ENCODE results near the gene CEP152. TPM values are rescaled to one million over a fixed set of nuclear protein-coding genes. Genes with fewer than 3 reads are reported as not detected.

CEP152 gene
- total and polyA plus RNA-seq, 9 of the 15 experiments (the other 6 are each of a cell fraction or from before 2014, with no cell fraction given) = 9.9 to 43.0 (median 23.6) TPM

- TF ChIP-seq UBTF (IDR thresholded peaks at IDR 0.05; ENCODE audit: borderline replicate concordance in 1 of 2, low read depth in 2 of 2, low read length in 2 of 2) (no peak), SAFB2 (IDR thresholded peaks at IDR 0.05; ENCODE audit: borderline replicate concordance, low read depth, low read length, severe bottlenecking) (no peak), KLF6 (CRISPR knock-in tag; IDR thresholded peaks at IDR 0.05; ENCODE audit: borderline replicate concordance) (no peak), CREB3 (tag; conservative IDR thresholded peaks at IDR 0.05; ENCODE audit: low read depth) (no peak), E4F1 (CRISPR knock-in tag; IDR thresholded peaks at IDR 0.05; ENCODE audit: borderline replicate concordance) (no peak), MAFF (IDR thresholded peaks at IDR 0.05; ENCODE audit: low read length) (peak; percentile 90), ATF2 (CRISPR knock-in tag; IDR thresholded peaks at IDR 0.05) (no peak), CTCF (IDR thresholded peaks at IDR 0.05 in 2 of 3, conservative IDR thresholded peaks at IDR 0.05 in 1 of 3; ENCODE audit: insufficient read depth in 2 of 3, low read depth in 1 of 3, low read length in 3 of 3) (no peak), EHMT2 (IDR thresholded peaks at IDR 0.05) (peak; percentile 70; the same call in 1 of the 2 replicates), FOXP4 (CRISPR knock-in tag; IDR thresholded peaks at IDR 0.05; ENCODE audit: borderline replicate concordance) (no peak), TEAD1 (CRISPR knock-in tag; IDR thresholded peaks at IDR 0.05) (no peak), VEZF1 (CRISPR knock-in tag; IDR thresholded peaks at IDR 0.05) (no peak), NR1H2 (CRISPR knock-in tag; IDR thresholded peaks at IDR 0.05) (no peak)
These were observed 47.5 kb upstream of the CEP152 start (continued) for GRCh38 chr15:48858401-48858800.
